Activated T-helper 1 cell treated with Interleukin-2 at 50 U/mL for 16 hours (primary cell): ENCODE measurements around the gene NEK7.
"Not testable (repeated sequence)": the region's sequence is repeated elsewhere in the genome, so short reads cannot be mapped to it uniquely, and the experiment has no call there.

Source experiments
- DNase-seq: peaks from one replicate; pipeline ENCODE4 v3.0.0-alpha.2; 2020; ENCODE audit warnings: low read depth

NEK7 gene

DNA sequence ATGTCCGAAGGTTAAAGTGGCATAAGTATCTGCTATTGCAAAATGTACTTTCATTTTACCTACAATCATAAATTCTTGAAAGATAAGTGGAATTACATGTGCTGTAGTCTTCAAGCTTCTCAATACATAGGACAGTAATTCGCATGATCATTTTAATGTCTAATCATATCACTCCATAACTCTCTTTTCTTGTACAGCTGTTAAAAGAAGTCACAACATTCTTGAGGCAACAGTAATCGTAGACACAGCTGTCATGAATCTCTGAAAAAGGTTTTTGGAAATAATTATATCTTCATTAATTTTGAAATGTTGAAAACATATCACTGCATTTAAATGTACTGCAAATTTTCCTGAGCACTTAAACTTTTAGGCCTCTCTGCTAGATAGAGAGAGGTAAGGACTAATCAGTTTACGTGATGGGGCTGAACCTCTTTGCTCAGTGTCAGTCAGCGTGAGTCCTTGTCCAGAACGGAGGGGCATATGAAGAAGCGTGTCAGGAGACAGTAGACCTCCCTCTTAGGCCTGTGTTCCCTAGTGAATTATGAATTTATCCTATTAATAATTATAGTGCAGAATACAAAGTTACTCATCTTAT, 133.4 kb downstream of the NEK7 start:
- DNase-seq, result no peak

DNA sequence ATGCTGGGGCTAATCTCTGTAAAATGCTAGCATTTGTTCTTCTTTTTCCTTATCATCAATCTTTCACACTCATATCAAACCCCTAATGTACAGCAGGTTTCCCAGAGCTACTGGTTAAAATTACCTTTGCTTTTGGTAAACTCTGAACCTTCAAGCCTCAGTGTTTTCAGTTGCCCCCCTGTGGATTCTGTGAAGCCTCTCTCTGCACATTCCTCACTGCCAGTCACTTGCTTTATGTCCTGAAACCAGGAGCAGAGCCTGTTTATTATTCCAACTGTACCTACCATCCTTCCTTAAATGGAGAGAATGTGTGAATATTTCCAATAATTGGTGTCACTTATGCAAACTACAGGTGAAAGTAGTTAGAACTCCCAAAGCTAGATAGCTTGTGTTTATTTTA, 134.2 kb downstream of the NEK7 start:
- DNase-seq, result no peak

- DNase-seq, result no peak
Observed at GRCh38 chr1:198291924-198292323, 135.1 kb downstream of the NEK7 start.

- no peak for DNase-seq
Observed at GRCh38 chr1:198295225-198295624, 138.4 kb downstream of the NEK7 start.

DNA sequence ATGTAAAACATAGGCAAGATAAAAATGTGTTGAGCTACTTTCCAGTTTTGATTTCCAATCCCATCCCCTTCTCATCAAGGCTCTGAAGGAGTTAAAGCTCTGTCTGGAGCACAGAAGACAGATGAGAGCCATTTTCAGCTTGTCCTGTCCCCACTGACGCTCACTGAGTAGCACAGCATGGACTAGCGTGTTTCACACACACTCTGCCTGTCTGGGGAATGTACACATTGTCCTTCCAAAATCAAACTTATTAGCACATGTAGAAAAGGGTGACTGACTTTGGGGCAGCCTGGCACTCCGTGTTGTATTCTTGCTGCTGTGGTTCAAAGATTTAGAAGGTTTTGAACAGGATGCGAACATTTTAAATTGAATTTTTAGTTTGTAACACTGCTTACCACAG, 139.2 kb downstream of the NEK7 start:
- no peak for DNase-seq

- no peak for DNase-seq
Observed at GRCh38 chr1:198297281-198297680, 140.5 kb downstream of the NEK7 start.

- no peak for DNase-seq
Observed at GRCh38 chr1:198298640-198299039, 141.8 kb downstream of the NEK7 start.

- no peak for DNase-seq
Observed at GRCh38 chr1:198300451-198300850, 143.7 kb downstream of the NEK7 start.

DNA sequence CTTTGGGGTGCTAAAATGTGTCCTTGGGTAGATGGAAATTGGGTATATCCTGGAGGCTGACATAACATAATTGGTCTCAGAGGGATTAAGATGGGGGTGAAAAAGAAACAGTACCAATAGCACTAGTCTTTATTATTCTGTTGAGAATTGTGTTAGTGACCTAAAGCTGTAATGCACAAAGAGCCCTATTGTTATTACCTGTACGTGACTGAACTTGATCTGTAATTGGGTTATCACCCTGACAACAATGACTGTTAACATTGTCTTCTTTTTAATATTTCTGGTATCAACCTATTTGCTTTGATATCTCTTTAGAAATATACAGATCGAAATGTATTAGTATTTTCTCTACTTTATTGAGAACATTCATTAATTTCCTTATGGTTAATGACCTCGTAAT, 147.6 kb downstream of the NEK7 start:
- DNase-seq, result no peak

DNA sequence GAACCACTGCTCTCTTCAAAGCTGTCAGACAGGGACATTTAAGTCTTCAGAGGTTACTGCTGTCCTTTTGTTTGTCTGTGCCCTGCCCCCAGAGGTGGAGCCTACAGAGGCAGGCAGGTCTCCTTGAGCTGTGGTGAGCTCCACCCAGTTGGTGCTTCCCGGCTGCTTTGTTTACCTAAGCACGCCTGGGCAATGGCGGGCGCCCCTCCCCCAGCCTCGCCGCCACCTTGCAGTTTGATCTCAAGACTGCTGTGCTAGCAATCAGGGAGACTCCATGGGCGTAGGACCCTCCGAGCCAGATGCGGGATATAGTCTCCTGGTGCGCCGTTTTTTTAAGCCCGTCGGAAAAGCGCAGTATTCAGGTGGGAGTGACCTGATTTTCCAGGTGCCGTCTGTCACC, 158.0 kb downstream of the NEK7 start:
- not testable (repeated sequence) for DNase-seq

DNA sequence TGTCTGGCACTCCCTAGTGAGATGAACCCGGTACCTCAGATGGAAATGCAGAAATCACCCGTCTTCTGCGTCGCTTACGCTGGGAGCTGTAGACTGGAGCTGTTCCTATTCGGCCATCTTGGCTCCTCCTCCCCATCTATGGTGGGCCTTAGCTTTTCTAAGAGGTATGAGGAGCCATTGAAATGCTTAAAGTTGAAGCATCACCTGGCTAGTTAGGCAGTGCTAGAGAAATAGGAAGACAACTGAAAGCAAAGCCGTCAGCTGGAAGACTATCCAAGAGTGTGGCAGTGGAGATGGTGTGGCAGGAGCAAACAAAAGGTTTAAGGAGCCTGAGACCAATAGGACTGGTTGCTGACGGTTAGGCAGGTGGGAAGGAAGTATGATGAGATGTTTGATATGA, 158.5 kb downstream of the NEK7 start:
- DNase-seq, result not testable (repeated sequence)

DNA sequence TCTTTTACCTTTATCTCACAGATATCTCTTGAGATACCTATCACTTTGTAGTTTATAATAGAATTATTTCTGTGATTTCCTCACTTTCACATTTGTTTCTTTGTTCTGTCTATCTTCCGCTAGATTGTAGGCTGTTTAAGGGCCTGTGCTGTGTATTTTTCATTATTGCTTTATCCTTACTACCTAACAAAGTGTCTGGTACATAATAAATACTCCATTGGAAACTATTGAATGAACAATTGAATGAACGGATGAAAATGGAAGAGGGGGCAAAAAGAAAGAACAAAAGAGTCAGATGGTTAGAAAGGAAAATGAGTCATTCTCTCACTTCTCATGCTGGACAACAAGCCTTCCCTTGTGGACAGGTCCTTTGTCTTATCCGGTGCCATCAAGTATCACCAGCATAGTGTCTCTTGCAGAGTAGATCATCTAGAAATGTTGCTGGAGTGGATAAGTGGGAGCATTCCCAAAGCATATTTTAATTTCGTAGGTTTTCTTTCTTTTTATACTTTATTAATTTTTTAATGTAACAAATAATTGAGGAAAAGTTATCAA, 159.8 kb downstream of the NEK7 start:
- no peak for DNase-seq

- no peak for DNase-seq
Observed at GRCh38 chr1:198318085-198318484, 161.3 kb downstream of the NEK7 start.

GRCh38 chr1:198320759-198321158, 164.0 kb downstream of the NEK7 start:
- DNase-seq, result no peak

DNA sequence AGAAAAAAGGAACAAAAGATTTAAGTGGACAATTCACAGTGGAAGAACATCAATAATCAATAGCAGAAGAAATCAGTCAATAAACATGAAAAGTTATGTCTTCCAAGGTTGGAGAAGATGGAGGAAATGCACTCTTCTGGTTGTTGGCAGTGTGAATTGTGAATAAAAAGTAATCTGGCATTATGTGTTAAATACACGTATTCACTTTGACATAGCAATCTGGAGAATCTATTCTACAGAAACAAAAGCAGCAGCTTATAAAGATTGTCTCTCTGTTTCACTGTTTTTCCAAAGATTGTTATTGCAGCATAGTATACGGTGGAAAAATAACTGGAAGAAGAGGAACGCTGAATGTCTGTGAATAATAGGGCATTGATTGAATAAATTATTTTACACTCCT, 169.4 kb downstream of the NEK7 start:
- no peak for DNase-seq

- no peak for DNase-seq
Observed at GRCh38 chr1:198326915-198327314, 170.1 kb downstream of the NEK7 start.

- no peak for DNase-seq
Observed at GRCh38 chr1:198328458-198329032, 171.7 kb downstream of the NEK7 start.

GRCh38 chr1:198330982-198331615, 174.3 kb downstream of the NEK7 start:
- DNase-seq, result no peak

GRCh38 chr1:198333744-198334143, 176.9 kb downstream of the NEK7 start:
- no peak for DNase-seq

- no peak for DNase-seq
Observed at GRCh38 chr1:198335663-198336062, 178.9 kb downstream of the NEK7 start.

GRCh38 chr1:198337886-198338285, 181.1 kb downstream of the NEK7 start:
- DNase-seq, result no peak

DNA sequence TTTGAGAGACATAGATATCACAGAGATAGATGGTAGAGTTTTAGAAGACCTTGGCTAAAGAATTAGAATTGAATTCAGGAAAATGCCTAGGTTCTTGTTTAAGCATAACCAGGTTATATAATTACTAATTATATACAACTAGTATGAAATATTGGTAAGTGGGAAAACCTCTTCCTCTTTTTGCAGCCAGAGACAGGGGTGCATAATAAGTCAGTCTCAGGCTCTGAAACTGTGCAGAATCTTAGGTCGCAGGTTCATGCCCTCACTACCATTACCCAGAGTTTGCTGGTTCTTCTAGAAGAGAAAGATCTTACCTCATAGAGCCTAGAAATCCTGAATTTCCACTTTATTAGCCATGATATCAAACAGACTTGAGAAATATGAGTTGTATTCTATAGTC, 183.3 kb downstream of the NEK7 start:
- DNase-seq, result no peak

- DNase-seq, result no peak
Observed at GRCh38 chr1:198346178-198346577, 189.4 kb downstream of the NEK7 start.

- DNase-seq, result no peak
Observed at GRCh38 chr1:198350456-198350855, 193.7 kb downstream of the NEK7 start.
